Measurements from ENCODE around the gene SDK2. TPM values are rescaled to one million over a fixed set of nuclear protein-coding genes. Genes with fewer than 3 reads are reported as not detected.

Gene SDK2
- total and polyA plus RNA-seq, 2 of the 8 experiments (the other 6 are each of a cell fraction or from before 2014, with no cell fraction given): 3.9 to 4.1 TPM

GRCh38 chr17:73465953-73466230 is 178.4 kb downstream of the SDK2 start (continued):
- no peak for TF ChIP-seq CTCF (IDR thresholded peaks at IDR 0.05; ENCODE audit: control extremely low read depth in 1 of 3, insufficient read depth in 1 of 3, low read depth in 1 of 3, low read length in 3 of 3)
- no peak for TF ChIP-seq ZNF274 (IDR thresholded peaks at IDR 0.05; ENCODE audit: borderline replicate concordance, extremely low read depth, low read length)
- TF ChIP-seq, protein P1, sequence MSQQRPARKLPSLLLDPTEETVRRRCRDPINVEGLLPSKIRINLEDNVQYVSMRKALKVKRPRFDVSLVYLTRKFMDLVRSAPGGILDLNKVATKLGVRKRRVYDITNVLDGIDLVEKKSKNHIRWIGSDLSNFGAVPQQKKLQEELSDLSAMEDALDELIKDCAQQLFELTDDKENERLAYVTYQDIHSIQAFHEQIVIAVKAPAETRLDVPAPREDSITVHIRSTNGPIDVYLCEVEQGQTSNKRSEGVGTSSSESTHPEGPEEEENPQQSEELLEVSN (IDR thresholded peaks at IDR 0.05): no peak
- no peak for TF ChIP-seq SIRT6 (IDR thresholded peaks at IDR 0.05; ENCODE audit: low read length)
- TF ChIP-seq PHF8 (conservative IDR thresholded peaks at IDR 0.05; ENCODE audit: low read depth, low read length): no peak
